H1 (cell line): ENCODE results near the gene ORC3. TPM values are rescaled to one million over a fixed set of nuclear protein-coding genes. Genes with fewer than 3 reads are reported as not detected.
A peak's percentile ranks its signal among the peaks of the same experiment; 100 is the strongest.

Source experiments
- CTCF ChIA-PET: fragments of 300-600 bp; sonication (Branson Sonifier 250); formaldehyde crosslinking; loops from one replicate; lab custom pipeline; 2021; ENCODE audit not compliant: partially characterized antibody; lab: Charles Lee
- POLR2A ChIA-PET: fragments of 300-600 bp; sonication (Branson Sonifier 250); formaldehyde crosslinking; loops from one replicate; lab custom pipeline; 2021; ENCODE audit warnings: inconsistent platforms; ENCODE audit not compliant: partially characterized antibody; lab: Charles Lee
- DNase-seq, 2 experiments: peaks; one replicate each; pipeline versions ENCODE4 v3.0.0 to v3.0.0-alpha.2; 2010 to 2022; ENCODE audit warnings: low spot score in 2 of 2, low read depth in 1 of 2, mixed read lengths in 1 of 2
- FAIRE-seq: peaks from 2 replicates; lab custom pipeline; 2011; peaks lifted over from hg19 to GRCh38; lab: Jason Lieb, UNC
- H2AFZ ChIP-seq: 2 replicates; pipeline ENCODE4 v1.8.1; 2012; ENCODE audit warnings: low read length, inconsistent platforms
- H2AK5ac ChIP-seq: 2 replicates; pipeline ENCODE4 v1.6.1; 2013; ENCODE audit warnings: low read depth, low read length
- H2BK120ac ChIP-seq: replicated peaks from 2 replicates; pipeline ENCODE3; 2013; ENCODE audit warnings: low read depth, low read length, inconsistent platforms
- H2BK12ac ChIP-seq: 2 replicates; pipeline ENCODE4 v1.6.1; 2013; ENCODE audit warnings: low read depth, low read length
- H2BK15ac ChIP-seq: 2 replicates; pipeline ENCODE4 v1.6.1; 2013; ENCODE audit warnings: low read length
- H2BK20ac ChIP-seq: 2 replicates; pipeline ENCODE4 v1.6.1; 2013; ENCODE audit warnings: low read length
- H2BK5ac ChIP-seq: 2 replicates; pipeline ENCODE4 v1.6.1; 2013; ENCODE audit warnings: low read depth, low read length
- H3K14ac ChIP-seq: 2 replicates; pipeline ENCODE4 v1.6.1; 2013; ENCODE audit warnings: inconsistent platforms; ENCODE audit not compliant: insufficient read length
- H3K18ac ChIP-seq: 2 replicates; pipeline ENCODE4 v1.6.1; 2013; ENCODE audit warnings: low read length; ENCODE audit errors: extremely low read depth
- H3K23ac ChIP-seq: 2 replicates; pipeline ENCODE4 v1.6.1; 2013; ENCODE audit warnings: inconsistent platforms; ENCODE audit not compliant: insufficient read length
- H3K23me2 ChIP-seq: 2 replicates; pipeline ENCODE4 v1.6.1; 2013; ENCODE audit warnings: low read depth, low read length
- H3K27ac ChIP-seq: 2 replicates; pipeline ENCODE4 v1.6.1; 2011; ENCODE audit warnings: low read depth, low read length, inconsistent platforms
- H3K27me3 ChIP-seq, 4 experiments: replicated peaks in 1 of 4; 1 replicate in 1 of 4; 2 replicates in 3 of 4; pipeline versions ENCODE4 v1.6.1 to v1.8.1; 2011 to 2013; ENCODE audit warnings: low read length in 3 of 4, mild to moderate bottlenecking in 3 of 4, inconsistent platforms in 2 of 4, mixed read lengths in 2 of 4, moderate library complexity in 1 of 4; ENCODE audit not compliant: control insufficient read depth in 3 of 4, insufficient read depth in 3 of 4; ENCODE audit errors: extremely low read depth in 1 of 4
- H3K36me3 ChIP-seq, 4 experiments: 2 replicates each; pipeline versions ENCODE4 v1.6.1 to v1.8.1; 2011 to 2013; ENCODE audit warnings: mild to moderate bottlenecking in 4 of 4, low read length in 3 of 4, moderate library complexity in 2 of 4, control low read depth in 1 of 4, inconsistent platforms in 1 of 4; ENCODE audit not compliant: insufficient read depth in 4 of 4, control insufficient read depth in 2 of 4
- H3K4ac ChIP-seq: replicated peaks from 2 replicates; pipeline ENCODE3; 2013; ENCODE audit warnings: low read length, low read depth, mixed read lengths, inconsistent platforms; ENCODE audit not compliant: insufficient read length
- H3K4me1 ChIP-seq, 4 experiments: replicated peaks in 1 of 4; 1 replicate in 1 of 4; 2 replicates in 3 of 4; pipeline versions ENCODE4 v1.6.1 to v1.8.1; 2011 to 2013; ENCODE audit warnings: low read length in 3 of 4, inconsistent platforms in 2 of 4, mixed read lengths in 1 of 4; ENCODE audit not compliant: insufficient read depth in 4 of 4, control insufficient read depth in 3 of 4
- H3K4me2 ChIP-seq, 2 experiments: 2 replicates each; pipeline versions ENCODE4 v1.6.1 to v1.8.1; 2011 to 2013; ENCODE audit warnings: low read depth in 2 of 2, low read length in 2 of 2, control low read depth in 1 of 2, inconsistent platforms in 1 of 2, mild to moderate bottlenecking in 1 of 2; ENCODE audit not compliant: insufficient read depth in 1 of 2
- H3K4me3 ChIP-seq, 4 experiments: fragments of 200-600, 300-600 bp in 1 of 4; sonication (generic), shearing (Covaris generic), sonication (Bioruptor Twin) in 1 of 4; 2 replicates each; pipeline versions ENCODE4 v1.5.1 to v1.8.1; 2011 to 2016; ENCODE audit warnings: low read length in 4 of 4, low read depth in 3 of 4, control low read depth in 2 of 4, inconsistent platforms in 2 of 4, mild to moderate bottlenecking in 2 of 4, mixed read lengths in 1 of 4, moderate library complexity in 1 of 4; ENCODE audit not compliant: insufficient read depth in 2 of 4; ENCODE audit errors: extremely low read depth in 1 of 4
- H3K56ac ChIP-seq: replicated peaks from 2 replicates; pipeline ENCODE3; 2013; ENCODE audit warnings: low read depth, mild to moderate bottlenecking, mixed read lengths, low read length, inconsistent platforms; ENCODE audit not compliant: insufficient read length
- H3K79me1 ChIP-seq: 2 replicates; pipeline ENCODE4 v1.6.1; 2013; ENCODE audit warnings: low read depth, low read length, control low read depth
- H3K79me2 ChIP-seq, 2 experiments: 2 replicates each; pipeline versions ENCODE4 v1.6.1 to v1.8.1; 2012 to 2013; ENCODE audit warnings: low read length in 2 of 2, mild to moderate bottlenecking in 2 of 2, inconsistent platforms in 1 of 2; ENCODE audit not compliant: insufficient read depth in 2 of 2, control insufficient read depth in 1 of 2
- H3K9ac ChIP-seq, 4 experiments: replicated peaks in 1 of 4; 1 replicate in 1 of 4; 2 replicates in 3 of 4; pipeline versions ENCODE4 v1.6.1 to v1.8.1; 2011 to 2013; ENCODE audit warnings: low read depth in 3 of 4, low read length in 3 of 4, control low read depth in 2 of 4, mild to moderate bottlenecking in 2 of 4, moderate library complexity in 2 of 4, inconsistent platforms in 1 of 4; ENCODE audit errors: extremely low read depth in 1 of 4
- H3K9me3 ChIP-seq, 2 experiments: 2 replicates each; pipeline versions ENCODE4 v1.6.1 to v1.8.1; 2012 to 2013; ENCODE audit warnings: mild to moderate bottlenecking in 2 of 2, moderate library complexity in 2 of 2, control low read depth in 1 of 2, inconsistent platforms in 1 of 2, low read depth in 1 of 2, low read length in 1 of 2, mixed read lengths in 1 of 2; ENCODE audit not compliant: insufficient read depth in 2 of 2
- H4K20me1 ChIP-seq, 2 experiments: replicated peaks in 1 of 2; 2 replicates each; pipeline versions ENCODE3 to v1.8.1; 2011 to 2013; ENCODE audit warnings: inconsistent platforms in 2 of 2, low read length in 2 of 2, mild to moderate bottlenecking in 1 of 2; ENCODE audit not compliant: insufficient read depth in 2 of 2, control insufficient read depth in 1 of 2
- H4K5ac ChIP-seq: 2 replicates; pipeline ENCODE4 v1.6.1; 2013; ENCODE audit warnings: low read length, low read depth, mixed read lengths, inconsistent platforms; ENCODE audit not compliant: insufficient read length
- H4K8ac ChIP-seq: 2 replicates; pipeline ENCODE4 v1.8.0; 2013; ENCODE audit warnings: mild to moderate bottlenecking, moderate library complexity, low read length, inconsistent platforms; ENCODE audit not compliant: insufficient read depth; ENCODE audit errors: extremely low read depth
- H4K91ac ChIP-seq: replicated peaks from 2 replicates; pipeline ENCODE3; 2013; ENCODE audit warnings: low read length, mixed read lengths, inconsistent platforms; ENCODE audit not compliant: insufficient read length
- CTBP2 ChIP-seq: IDR thresholded peaks from 2 replicates; pipeline ENCODE4 v1.7.0; 2011; ENCODE audit warnings: borderline replicate concordance, mild to moderate bottlenecking, moderate library complexity, mixed read lengths, low read length; ENCODE audit not compliant: insufficient read depth, insufficient read length
- KDM1A ChIP-seq: fragments of 200-600, 300-600 bp; sonication (generic); IDR thresholded peaks from 2 replicates; pipeline ENCODE4 v1.7.1; 2016; ENCODE audit warnings: mild to moderate bottlenecking, low read length, borderline replicate concordance
- WGBS, 2 experiments: shearing (Covaris generic) in 1 of 2; methylation state at CpG; one replicate each; pipeline versions ENCODE4 v1.1.6 to v1.1.7; 2013 to 2015; ENCODE audit warnings: low lambda C conversion rate in 2 of 2, mixed read lengths in 2 of 2, inconsistent platforms in 1 of 2, low coverage in 1 of 2, missing lambda C conversion rate in 1 of 2; ENCODE audit not compliant: insufficient replicate concordance in 2 of 2, insufficient coverage in 1 of 2, insufficient read length in 1 of 2; ENCODE audit errors: extremely low coverage in 1 of 2, missing lambda C conversion rate in 1 of 2; 5-methylcytosine and 5-hydroxymethylcytosine counted together
- polyA plus RNA-seq, 7 experiments: library from polyadenylated mRNA; depleted of rRNA in 3 of 7; stranded (reverse) in 5 of 7; unstranded in 2 of 7; fragments of >200 nt in 5 of 7; fragments of 200-250 nt in 2 of 7; gene quantifications; 1 replicate in 5 of 7; 2 replicates in 1 of 7; 4 replicates in 1 of 7; pipeline versions ENCODE4 v1.2.1 to v1.2.3, GENCODE V29; 2011 to 2013; ENCODE audit warnings: missing spikeins in 2 of 7, mixed read lengths in 2 of 7
- total RNA-seq: library from RNA; stranded (reverse); fragmentation: NEBNext Ultra II Directional; extraction: Animal tissue kit (Norgen Biotek cat#: 25700); gene quantifications from 2 replicates; pipeline ENCODE4 v1.2.1, GENCODE V29; 2021

Gene ORC3
- total and polyA plus RNA-seq, 2 of the 8 experiments (the other 6 are each of a cell fraction or from before 2014, with no cell fraction given): 35.9 to 60.9 TPM

DNA sequence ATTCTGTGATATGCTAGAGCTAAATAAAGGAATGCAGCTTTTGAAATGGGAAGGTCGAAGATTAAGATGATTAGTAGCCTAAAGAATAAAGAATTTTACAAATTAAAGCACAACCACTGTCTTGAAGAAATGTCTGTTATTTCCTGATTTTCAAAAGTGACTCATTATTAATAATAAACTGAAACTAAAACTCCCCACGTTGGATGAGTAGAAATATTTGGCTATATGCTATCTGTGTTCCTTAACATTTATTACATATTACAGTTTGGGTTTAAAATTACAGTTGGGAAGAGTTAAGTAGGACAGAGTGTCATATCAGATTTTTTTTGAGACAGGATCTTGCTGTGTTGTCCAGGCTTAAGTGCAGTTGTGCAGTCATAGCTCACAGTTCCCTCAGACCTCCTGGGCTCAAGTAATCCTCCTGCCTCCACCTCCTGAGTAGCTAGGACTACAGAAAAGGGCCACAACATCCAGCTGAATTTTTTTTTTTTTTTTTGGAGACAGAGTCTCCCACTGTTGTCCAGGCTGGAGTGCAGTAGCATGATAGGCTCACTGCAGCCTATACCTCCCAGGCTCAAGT is 65.0 kb downstream of the ORC3 start:
- CTCF ChIA-PET: interaction anchor here (0.6 to 1.3 kb wide), 2 partner anchors 16 to 548 kb away, joined by 3 read pairs; no protein-coding TSS in a partner anchor
- Histone ChIP-seq H3K36me3 (peaks cover 0 to 32% (median 12%) of the 10 kb centered on the region in 4 experiments; a peak in 3 of 8 replicates), H3K18ac (no peak overlapping the region), H4K5ac (no peak overlapping the region), H3K79me1 (no peaks in the 10 kb centered on the region), H4K8ac (no peak overlapping the region), H3K79me2 (no peaks in the 10 kb centered on the region), H2BK12ac (no peak overlapping the region), H4K20me1 (no peaks in the 10 kb centered on the region)
- no peak for TF ChIP-seq CTBP2
- TF ChIP-seq KDM1A: peak; percentile 36; the same call in 1 of the 2 replicates
- TF ChIP-seq, all 59 proteins: peak for 1
- no peak overlapping the region for H3K27ac ChIP-seq
- no peak overlapping the region for H2BK20ac ChIP-seq
- no peak overlapping the region for H2AFZ ChIP-seq
- DNase-seq (no peak), FAIRE-seq (no peak)
- 84% methylated on average over 2 of the region's 2 CpGs; no CpG with 5 or more reads in 1 of the 2 experiments for WGBS, 2 experiments
- no peak overlapping the region for H3K14ac ChIP-seq
- H3K9ac ChIP-seq: no peak overlapping the region
- no peak overlapping the region for H2BK5ac ChIP-seq
- H2AK5ac ChIP-seq: no peak overlapping the region
- H3K27me3 ChIP-seq: no peaks in the 10 kb centered on the region
- H3K9me3 ChIP-seq: no peaks in the 10 kb centered on the region
- H2BK15ac ChIP-seq: no peak overlapping the region
- H3K4me1 ChIP-seq: peaks cover 0 to 15% (median 9%) of the 10 kb centered on the region in 4 experiments; a peak in 4 of 7 replicates
- no peak overlapping the region for H3K4ac ChIP-seq
- POLR2A ChIA-PET: interaction anchor here (0.6 to 0.9 kb wide), 2 partner anchors 16 to 414 kb away, joined by 3 read pairs; no protein-coding TSS in a partner anchor
- no peak overlapping the region for H4K91ac ChIP-seq
- no peaks in the 10 kb centered on the region for H3K23me2 ChIP-seq
- no peak overlapping the region for H3K23ac ChIP-seq
- H3K4me2 ChIP-seq: no peak overlapping the region
- no peak overlapping the region for H3K56ac ChIP-seq
- H3K4me3 ChIP-seq: no peak overlapping the region
- no peak overlapping the region for H2BK120ac ChIP-seq
